ENCODE results near the gene HHAT.

GRCh38 chr1:210342986-210343780, 14.5 kb downstream of the HHAT start:
- TF ChIP-seq CTCF (IDR thresholded peaks at IDR 0.05) = no peak
- no peak for TF ChIP-seq POLR2A (IDR thresholded peaks at IDR 0.05; ENCODE audit: low read length)
- no peak for TF ChIP-seq MAX (IDR thresholded peaks at IDR 0.05)
- no peak for TF ChIP-seq EP300 (IDR thresholded peaks at IDR 0.05)
- no peak for TF ChIP-seq REST (IDR thresholded peaks at IDR 0.05)
- TF ChIP-seq PBX3 (IDR thresholded peaks at IDR 0.05) = no peak
